Activated T-helper 9 cell treated with anti-CD3 and anti-CD28 coated beads, Interleukin-2, amount 50 U/mL, for 16 hours (primary cell): ENCODE data around the gene HACD3.
"Not testable (repeated sequence)": the region's sequence is repeated elsewhere in the genome, so short reads cannot be mapped to it uniquely, and the experiment has no call there.

Experiments
- DNase-seq: peaks from one replicate; pipeline ENCODE4 v3.0.0-alpha.2; 2020; ENCODE audit warnings: low read depth

Gene HACD3

DNA sequence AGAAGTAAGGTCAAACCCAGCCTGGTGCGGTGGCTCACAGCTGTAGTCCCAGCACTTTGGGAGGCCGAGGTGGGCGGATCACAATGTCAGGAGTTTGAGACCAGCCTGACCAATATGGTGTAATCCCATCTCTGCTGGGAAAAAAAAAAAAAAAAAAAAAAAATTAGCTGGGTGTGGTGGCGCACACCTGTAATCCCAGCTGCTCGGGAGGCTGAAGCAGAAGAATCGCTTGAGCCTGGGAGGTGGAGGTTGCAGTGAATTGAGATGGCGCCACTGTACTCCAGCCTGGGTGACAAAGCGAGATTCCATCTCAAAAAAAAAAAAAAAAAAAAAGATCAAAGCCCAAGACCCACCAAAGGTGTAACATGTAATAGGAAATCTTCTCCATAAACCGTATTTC lies 19.0 kb downstream of the HACD3 start:
- DNase-seq: not testable (repeated sequence)

DNA sequence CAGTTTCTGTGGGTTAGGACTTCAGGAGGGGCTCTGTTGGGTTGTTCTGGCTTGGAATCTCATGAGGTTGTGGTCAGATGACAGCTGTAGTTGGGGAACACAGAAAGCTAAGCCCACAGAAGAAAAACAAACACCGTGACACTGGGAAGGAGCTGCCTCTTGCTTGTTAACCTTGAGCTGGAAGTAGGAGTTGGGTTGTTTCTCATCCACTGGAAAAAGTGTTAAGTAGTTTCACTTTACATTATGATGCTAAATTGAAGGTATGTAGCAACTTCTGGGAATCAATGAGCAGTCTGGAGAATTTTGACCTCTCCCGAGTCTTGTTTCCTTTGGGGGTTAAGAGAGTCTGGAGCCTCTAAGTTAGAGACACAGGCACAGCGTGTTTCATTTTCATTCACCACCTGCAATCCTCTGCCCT lies 20.4 kb downstream of the HACD3 start:
- DNase-seq: no peak

DNA sequence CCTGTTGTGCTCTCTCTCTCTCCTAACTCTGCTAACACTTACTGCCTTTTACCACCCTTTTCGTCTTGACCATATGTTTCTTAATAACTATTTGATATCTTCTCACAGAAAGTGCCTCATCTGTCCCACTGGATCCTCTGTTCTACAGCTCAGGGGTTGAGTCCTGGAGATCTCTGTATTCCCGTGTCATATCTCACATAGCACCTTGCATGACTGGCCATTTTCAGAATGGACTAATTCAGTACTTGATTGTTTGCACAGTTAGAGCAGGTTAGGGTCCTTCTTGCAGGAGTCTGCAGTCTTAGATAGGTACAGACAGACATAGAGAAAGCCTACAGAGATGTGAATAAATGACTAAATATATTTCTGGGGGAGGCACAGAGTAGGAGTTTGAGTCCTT lies 20.9 kb downstream of the HACD3 start:
- DNase-seq: no peak

DNA sequence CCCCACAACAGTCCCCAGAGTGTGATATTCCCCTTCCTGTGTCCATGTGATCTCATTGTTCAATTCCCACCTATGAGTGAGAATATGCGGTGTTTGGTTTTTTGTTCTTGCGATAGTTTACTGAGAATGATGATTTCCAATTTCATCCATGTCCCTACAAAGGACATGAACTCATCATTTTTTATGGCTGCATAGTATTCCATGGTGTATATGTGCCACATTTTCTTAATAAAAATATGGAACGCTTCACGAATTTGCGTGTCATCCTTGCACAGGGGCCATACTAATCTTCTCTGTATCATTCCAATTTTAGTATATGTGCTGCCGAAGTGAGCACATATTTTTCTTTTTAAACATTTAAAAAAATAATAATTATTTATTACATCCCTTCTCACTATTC lies 22.6 kb downstream of the HACD3 start:
- not testable (repeated sequence) for DNase-seq

DNA sequence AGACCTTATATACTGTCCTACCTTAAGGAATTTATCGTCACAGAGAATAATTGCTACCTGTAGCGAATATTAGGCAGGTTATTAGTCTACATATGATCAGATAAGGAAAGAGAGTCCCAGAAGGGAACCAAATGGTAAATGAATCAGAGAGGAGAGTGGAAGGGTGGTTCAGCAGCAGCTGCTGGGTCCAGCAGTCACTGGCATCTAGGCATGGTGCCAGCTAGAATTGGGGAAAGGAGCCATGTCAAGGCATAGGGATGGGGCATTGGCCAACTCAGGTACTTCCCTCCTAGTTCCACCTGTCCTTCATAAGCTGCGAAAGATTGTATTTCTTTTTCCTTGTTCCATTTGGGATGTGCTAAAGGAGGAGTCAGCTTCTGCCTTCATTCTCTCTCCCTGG lies 23.4 kb downstream of the HACD3 start:
- DNase-seq: no peak

DNA sequence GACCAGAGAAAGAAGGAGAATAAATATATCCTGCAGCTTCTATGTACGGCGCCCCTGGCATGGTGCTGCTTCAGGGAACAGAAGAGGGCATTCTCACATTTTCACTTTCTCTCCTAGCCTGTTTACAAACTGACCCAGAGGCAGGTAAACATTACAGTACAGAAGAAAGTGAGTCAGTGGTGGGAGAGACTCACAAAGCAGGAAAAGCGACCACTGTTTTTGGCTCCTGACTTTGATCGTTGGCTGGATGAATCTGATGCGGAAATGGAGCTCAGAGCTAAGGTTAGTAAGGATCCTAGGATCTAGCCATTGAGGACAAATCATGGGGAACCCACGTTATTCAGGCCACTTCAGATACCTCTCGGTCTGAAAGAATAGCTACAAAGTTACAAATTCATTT lies 26.4 kb downstream of the HACD3 start:
- no peak for DNase-seq

DNA sequence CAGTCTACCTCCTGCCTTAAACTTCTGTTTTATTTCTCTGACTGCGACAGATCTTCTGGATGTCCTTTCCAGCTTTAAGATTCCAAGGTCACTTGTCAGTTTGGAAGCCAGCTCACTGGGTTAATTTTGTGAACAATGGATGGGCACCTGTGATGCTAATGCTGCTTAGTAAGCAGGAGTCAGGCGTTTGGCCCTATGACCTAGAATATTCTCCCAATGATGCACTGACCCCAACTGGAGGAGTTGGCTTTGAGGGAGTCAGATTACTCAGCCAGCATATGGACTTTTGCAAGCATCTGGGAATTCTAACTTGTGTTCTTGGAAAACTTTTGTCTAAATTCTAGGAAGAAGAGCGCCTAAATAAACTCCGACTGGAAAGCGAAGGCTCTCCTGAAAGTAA lies 28.1 kb downstream of the HACD3 start:
- DNase-seq: no peak

DNA sequence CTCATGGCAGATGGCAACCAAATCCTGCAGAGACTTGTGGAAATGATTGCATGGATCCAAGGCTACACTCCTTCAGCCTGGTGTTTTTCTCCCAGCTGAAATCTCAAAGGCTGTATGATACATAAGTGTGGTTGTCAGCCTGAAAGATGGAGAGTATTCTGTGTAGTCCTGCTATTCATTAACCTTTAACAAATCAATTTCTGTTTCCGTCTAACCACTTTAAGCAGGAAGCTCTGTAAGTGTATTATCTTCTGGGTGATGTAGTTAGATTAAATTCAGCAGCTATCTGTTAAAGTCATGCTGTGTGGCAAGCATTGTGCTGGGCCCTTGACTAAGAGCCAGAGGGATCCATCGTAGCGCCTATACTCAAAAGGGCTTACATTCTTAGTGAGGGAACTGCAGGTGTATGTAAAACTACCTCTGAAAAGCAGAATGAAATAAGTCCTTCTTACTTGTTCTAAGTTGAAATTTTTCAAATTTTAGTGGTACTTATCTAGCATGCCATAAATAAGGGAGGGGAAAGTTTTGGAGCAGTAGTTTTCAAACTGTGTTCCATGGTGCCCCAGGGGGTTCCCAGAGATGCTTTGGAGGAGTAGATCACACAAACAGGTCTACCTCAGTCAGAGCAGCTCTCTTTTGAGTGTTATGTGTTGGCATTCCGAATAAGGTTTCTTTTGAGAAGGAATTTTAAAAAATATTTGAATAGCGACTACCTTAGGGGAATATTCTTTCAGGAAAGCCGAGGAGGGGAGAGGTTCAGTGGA lies 28.9 kb downstream of the HACD3 start:
- no peak for DNase-seq

DNA sequence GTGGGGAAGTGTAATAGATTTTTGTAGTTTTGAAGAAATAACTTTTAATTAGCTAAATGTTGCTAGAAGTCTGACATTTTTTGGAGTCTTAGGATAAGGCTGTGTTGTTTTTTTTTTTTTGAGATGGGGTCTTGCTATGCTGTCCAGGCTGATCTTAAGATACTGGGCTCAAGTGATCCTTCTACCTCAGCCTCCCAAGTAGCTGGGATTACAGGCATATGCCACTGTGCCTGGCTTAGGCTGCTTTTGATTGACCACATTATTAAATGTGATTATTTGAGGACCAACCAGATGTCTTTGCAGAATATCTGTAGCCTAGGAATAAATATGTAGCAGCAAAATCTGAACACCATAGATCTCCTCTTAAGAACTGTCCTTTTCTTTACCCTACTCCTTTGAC lies 29.7 kb downstream of the HACD3 start:
- DNase-seq: no peak

DNA sequence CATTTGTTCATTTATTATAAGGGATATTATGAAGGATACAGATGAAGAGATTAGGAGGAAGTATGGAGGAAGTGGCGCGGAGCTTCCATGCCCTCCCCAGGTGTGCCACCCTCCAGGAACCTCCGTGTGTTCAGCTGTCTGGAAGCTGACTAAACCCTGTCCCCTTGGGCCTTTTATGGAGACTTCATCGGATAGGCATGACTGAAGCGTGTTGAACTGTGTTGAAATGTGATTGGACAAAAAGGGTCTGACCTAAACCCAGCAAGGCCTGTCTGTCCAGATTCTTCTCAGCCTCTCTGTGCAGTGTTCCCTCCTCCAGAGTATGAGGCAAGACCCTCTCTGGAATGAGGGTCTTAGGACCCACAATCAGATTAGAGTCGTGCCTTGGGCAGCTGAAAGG lies 31.7 kb downstream of the HACD3 start:
- no peak for DNase-seq

DNA sequence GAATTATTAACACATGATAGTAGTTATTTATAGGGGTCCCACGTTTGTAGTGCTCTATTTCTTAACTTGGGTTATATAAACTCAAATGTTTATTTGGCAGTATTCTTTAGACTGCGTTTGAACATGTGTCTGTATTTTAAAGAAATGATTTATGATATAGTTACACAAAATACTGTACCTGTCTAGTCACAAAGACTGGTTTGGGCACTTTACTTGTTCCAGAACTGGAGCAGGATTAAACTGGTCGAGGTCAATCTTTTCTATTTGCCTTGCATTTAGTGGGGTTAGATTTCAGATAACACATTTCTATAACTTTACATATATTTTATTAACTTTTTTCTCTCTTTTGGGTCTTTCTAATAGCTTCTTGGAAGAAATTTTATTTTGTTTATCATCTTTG lies 39.5 kb downstream of the HACD3 start:
- DNase-seq: no peak

DNA sequence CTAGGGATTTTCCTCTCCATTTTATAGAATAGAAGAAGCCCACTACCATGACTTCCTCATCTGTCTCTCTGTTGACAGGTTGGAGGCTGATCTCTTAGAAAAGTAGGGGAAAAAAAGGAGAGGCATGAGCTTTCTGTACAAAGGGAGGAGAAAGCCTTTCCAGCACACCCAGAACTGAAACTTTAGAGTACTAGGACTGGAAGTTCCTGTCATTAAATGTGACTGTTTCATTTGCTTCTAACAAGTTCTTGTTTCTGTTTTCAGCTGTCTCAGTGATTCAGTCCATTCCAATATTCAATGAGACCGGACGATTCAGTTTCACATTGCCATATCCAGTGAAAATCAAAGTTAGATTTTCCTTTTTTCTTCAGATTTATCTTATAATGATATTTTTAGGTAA lies 41.7 kb downstream of the HACD3 start:
- no peak for DNase-seq

DNA sequence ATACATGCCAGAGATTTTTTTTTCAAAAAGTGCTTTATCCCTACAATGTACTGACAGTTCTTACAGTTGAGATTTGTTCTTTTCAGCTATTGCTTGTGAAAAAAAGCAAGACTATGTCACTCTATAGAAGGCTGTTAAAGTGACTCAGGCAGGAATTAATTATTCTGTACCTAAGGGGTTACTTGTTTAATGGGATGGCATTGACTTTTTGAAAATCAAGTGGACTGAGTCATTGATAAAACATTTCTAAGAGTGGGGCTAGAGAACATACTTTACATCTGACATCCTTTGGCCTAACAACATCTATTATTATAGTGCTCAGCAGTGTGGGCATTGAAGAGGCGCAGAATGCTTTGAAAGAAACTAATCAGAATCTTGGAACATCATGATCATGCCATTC lies 46.4 kb downstream of the HACD3 start:
- DNase-seq: no peak

DNA sequence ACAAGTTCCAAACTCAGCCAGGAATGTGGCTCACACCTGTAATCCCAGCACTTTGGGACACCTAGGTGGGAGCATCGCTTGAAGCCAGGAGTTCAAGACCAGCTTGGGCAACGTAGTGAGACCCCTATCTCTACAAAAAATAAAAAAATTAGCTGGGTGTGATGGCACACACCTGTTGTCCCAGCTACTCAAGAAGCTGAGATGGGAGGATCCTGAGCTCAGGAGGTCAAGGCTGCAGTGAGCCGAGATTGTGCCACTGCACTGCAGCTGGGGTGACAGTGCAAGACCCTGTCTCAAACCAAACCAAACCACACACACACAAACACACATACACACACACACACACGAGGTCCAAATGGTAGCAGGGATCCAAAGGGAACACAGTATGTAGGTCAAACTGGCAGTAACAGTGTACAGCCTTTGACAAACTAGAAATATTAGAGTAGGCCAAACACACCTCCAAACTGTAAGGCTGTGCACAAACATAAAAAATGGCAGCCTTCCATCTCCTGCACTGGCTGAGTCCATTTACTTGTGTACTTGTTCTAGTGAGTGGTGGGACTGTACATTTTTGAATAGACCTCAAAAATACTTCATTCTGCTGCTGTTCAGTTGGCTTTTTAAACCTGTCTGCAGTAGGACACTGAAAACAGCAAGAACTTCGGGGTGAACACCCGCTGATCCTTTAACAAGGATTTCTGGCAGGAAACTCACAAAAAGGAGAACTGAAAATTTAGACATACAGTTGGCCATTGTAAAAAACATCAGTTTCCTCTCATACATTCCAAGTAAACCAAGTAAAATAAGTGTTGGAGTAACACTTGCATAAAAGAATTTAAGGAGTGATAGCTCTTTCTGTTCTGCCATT lies 47.1 kb downstream of the HACD3 start:
- no peak for DNase-seq

DNA sequence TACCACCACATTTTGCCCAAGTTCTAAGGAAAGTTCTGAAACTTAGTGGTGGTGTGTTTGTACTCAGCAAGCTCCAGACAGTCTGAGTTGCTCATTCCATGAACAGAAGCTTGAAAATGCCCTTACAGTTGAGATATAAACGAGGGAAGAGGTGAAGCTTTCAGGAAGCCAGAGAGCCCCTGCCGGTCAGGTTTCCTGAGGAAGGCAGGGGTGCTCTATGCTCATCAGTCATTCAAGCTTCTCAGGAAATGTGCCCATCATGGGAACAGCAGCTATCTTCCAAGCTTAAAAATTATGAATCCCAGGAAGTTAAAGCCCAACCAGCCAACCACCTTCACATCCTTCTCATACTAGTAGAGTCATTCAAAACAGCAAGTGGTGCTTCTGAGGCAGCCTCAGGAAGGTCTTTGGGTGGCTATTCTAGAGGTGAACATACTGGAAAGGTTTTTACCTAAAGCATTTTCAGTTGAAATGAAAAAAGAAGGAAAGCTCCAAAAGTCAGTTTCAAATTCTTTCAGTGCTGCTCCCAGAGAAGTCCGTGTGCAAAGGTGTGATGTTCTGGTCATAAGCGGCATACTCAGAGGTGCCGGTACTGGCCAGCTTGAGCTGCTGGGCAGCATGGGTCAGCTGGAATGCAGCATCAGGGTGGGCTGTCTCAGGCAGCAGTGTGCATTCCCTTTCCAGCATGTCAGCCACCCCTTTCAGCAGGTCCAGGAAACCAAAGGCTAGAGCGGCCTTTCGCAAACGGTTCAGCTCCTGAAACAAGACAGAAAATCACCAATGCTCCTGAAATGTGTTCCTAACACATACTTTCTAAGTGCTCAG lies 48.9 kb downstream of the HACD3 start:
- DNase-seq: no peak

DNA sequence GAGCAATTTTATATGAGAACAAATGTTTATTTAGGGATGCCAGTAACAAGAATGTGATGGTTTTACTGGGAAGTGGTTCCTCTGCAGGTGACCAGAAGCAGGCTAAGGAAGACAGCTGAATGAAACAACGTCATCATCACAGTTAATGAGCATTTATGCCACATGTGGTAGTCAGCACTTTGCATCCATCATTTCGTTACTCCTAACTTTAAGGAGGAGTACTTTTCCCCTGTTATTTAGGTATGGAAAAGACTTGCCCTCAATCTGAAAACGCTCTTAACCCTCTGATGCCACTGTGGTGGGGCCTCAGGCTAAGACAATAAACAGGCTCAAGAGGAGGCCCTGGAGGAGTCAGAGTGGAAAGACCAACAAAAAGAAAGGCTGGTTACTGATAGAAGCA lies 49.5 kb downstream of the HACD3 start:
- DNase-seq: no peak

DNA sequence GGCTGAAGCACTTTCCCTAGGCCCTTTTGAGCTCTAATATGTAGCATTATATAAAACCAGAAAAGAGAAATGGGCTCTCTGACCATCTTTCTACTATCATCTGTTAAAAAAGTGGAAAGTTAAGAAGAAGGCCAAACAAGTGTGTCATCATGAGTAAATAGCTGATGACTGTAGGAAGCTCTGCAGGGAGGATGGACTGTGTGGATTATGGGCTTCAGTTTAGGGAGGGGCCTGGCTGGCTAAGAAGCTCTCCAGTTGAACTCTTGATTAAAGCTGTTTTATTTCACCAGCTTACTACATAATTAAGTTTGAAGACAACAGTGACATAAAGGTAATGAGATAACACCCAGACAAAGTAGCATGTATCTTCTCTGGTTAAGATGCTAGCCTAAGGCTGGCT lies 50.0 kb downstream of the HACD3 start:
- no peak for DNase-seq

DNA sequence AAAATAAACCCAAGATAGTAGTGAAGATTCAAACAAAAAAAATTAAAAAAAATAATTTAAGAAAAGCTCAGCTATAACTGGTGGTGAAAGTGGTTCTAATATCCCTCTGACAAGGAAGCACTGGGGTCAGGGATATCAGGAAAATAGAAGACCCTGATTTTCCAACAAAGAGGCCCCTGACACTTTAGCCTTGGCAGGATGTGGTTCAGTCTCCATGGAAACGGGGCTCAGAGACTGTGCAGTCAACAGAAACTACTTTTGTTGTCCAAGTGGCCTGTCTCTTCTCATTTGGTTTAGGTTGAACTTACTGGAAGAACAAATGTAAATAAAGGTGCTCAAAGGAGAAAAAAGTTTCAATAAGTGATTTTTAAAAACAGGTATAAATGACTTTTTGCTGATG lies 53.4 kb downstream of the HACD3 start:
- no peak for DNase-seq

DNA sequence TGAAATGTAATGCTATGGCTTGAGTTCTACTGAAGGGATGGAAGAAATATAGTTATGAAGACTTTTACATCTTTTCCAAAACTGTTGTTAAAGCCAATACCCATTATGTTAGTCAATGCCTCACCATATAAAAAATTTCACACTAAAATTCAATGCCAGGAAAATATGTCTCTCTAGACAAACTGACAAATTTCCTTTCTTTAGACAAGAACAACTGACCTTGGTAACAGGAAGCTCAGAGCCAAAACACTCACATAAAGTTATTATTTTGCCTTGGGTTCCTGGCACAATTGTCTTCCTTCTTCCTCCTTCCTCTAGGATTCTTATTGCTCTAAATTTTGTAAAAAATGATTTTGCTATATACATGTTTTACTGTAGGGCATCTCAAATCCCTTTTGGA lies 54.0 kb downstream of the HACD3 start:
- no peak for DNase-seq

DNA sequence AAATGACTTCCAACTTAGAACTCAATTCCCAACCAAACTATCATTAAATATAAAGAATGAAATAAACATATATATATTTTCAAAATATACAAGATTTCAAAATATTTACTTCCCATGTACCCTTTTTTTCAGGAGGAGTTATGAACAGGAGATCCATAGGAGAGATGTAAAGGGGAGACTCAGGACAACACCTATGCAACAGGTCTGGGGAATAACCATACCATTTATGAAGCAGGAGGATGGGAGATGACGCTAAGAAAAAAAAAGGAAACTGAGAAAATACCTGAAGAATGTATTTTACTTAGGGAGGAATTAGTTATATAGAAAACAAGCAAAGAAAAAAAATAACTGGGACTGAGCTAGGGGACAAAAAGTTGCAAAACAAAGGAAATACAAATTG lies 56.8 kb downstream of the HACD3 start:
- no peak for DNase-seq

DNA sequence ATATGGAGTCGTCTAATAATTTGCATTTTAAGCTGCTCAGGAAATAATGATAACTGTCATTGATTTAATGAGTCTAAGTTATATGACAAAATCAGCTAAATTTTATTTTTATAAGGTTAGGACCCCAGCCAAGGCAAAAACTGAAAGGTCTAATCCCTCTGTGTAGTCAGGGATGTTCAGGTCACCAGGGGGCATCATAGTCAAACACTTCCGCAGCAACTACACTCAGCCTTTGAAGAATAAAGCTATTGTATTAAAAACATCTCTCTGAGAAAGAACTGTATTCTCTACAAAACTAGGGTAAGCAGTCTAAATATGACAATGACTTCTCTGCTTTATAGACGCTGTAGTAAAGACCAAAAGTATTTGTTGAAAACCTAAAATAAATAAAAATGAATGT lies 65.7 kb downstream of the HACD3 start:
- DNase-seq: no peak

DNA sequence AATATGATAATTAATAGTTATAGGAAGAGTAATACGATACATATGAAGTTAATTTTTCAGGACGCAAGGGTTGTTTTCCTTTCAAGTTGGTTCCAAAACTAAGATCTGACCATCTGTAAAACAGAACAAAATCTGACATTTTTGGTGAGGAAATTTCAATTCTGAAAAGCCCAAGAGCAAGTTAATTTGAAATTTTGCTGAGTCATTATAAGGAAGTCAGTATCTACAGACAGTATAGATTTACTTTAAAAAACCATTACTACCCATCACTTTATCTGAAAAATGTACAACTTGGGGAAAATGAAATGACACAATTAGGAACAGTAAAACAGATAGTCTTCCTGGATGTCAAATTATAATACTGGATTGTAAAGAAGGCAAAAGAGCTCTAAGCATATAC lies 68.2 kb downstream of the HACD3 start:
- DNase-seq: no peak

DNA sequence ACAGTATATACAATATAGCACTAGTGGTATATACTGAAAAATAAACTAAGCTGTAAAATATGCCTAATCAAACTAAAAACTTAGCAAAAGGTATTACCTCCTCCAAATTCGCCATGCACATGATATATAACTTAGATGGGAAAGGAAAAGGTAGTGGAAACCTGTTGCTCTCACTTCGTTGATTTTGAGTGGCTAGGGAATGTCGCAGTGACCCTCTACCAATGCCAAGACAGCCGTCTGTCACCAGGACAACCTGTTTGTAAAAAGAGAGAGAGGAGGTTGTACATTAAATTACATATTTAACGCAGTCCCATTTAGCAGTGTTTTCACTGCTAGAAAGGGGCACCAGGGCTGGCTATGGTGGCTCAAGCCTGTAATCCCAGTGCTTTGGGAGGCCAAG lies 69.4 kb downstream of the HACD3 start:
- DNase-seq: no peak
